Testis (tissue), 3 donors: Measurements from ENCODE around the gene DLL4. TPM values are rescaled to one million over a fixed set of nuclear protein-coding genes. Genes with fewer than 3 reads are reported as not detected.

Experiments
- DNase-seq: peaks from one replicate; pipeline ENCODE4 v3.0.0-alpha.2; 2019
- H3K27ac ChIP-seq, 2 donors: fragments of 200-600 bp; sonication (generic); one replicate each; pipeline ENCODE4 v1.5.1; 2019
- H3K27me3 ChIP-seq: fragments of 200-600 bp; sonication (generic); one replicate; pipeline ENCODE4 v1.5.1; 2019
- H3K36me3 ChIP-seq: fragments of 200-600 bp; sonication (generic); one replicate; pipeline ENCODE4 v1.5.1; 2017; ENCODE audit warnings: low read depth; ENCODE audit errors: missing control alignments
- H3K4me1 ChIP-seq: fragments of 200-600 bp; sonication (generic); one replicate; pipeline ENCODE4 v1.5.1; 2019
- H3K4me3 ChIP-seq, 2 donors: fragments of 200-600 bp; sonication (generic); one replicate each; pipeline ENCODE4 v1.5.1; 2017 to 2019
- H3K9me3 ChIP-seq: fragments of 200-600 bp; sonication (generic); one replicate; pipeline ENCODE4 v1.5.1; 2017
- CTCF ChIP-seq, 3 experiments: fragments of 450-650 bp in 2 of 3; fragments of 200-600 bp in 1 of 3; sonication (generic) in 1 of 3; IDR thresholded peaks; one replicate each; pipeline ENCODE4 v1.5.1; 2016 to 2019; ENCODE audit warnings: antibody characterized with exemption in 3 of 3, mild to moderate bottlenecking in 2 of 3, moderate library complexity in 1 of 3
- POLR2A ChIP-seq: fragments of 450-650 bp; IDR thresholded peaks from one replicate; pipeline ENCODE4 v1.6.1; 2017; ENCODE audit warnings: antibody characterized with exemption, mild to moderate bottlenecking, moderate library complexity
- WGBS, 2 donors: methylation state at CpG; one replicate each; pipeline ENCODE4 v1.1.5; 2018; 5-methylcytosine and 5-hydroxymethylcytosine counted together
- intact Hi-C: fragments of 100-400 bp; cut with DNase I; formaldehyde crosslinking; loops from one replicate; pipeline ENCODE4 v1.15.1; 2023; ENCODE audit warnings: low total_unique reads
- polyA plus RNA-seq: library from polyadenylated mRNA; stranded (reverse); fragments of 350-450 nt; fragmentation: Illumina TruSeq; extraction: RNeasy Lipid Tissue Mini Kit (QIAGEN cat#74804); gene quantifications from one replicate; pipeline ENCODE4 v1.2.3, GENCODE V29; 2014; ENCODE audit warnings: low read depth, low replicate concordance; ENCODE audit not compliant: insufficient read depth
- small RNA-seq, 2 donors: library from RNA; depleted of rRNA; stranded (forward); fragments of <200 nt; gene quantifications; one replicate each; pipeline ENCODE3, GENCODE V24; 2016
- total RNA-seq, 2 donors: library from RNA; depleted of rRNA; stranded (reverse); fragments of >200 nt; gene quantifications; one replicate each; pipeline ENCODE4 v1.2.3, GENCODE V29; 2016

The DLL4 gene
- total and polyA plus RNA-seq, 3 donors from 2014 or later: 2.0 to 3.9 (median 3.5) TPM

DNA sequence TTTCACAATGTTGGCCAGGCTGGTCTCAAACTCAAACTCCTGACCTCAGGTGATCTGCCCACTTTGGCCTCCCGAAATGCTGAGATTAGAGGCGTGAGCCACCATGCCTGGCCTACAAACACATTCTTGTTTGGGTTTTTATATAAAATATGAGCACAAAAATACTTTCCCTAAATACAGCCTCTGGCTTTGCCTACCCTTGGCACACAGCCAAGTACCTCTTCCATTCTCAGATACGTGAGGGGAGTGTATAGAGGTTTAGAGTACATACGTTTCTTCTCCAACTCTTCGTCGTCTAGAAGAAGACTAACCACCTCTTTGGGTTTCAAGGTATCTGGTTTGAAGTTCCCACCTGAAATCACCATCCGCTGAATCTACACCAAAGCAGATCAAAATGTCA, 57.7 kb downstream of the DLL4 start:
- Histone ChIP-seq H3K4me1 (no peaks in the 10 kb centered on the region), H3K4me3 (no peak overlapping the region), H3K36me3 (no peaks in the 10 kb centered on the region), H3K27me3 (no peaks in the 10 kb centered on the region), H3K27ac (no peak overlapping the region), H3K9me3 (no peaks in the 10 kb centered on the region)
- 87 to 92% methylated on average over 7 of the region's 7 CpGs for WGBS, 2 donors
- intact Hi-C loops: no loop called here
- TF ChIP-seq CTCF (IDR thresholded peaks at IDR 0.05): no peak
- no peak for TF ChIP-seq POLR2A
- no peak for DNase-seq

- H3K36me3 ChIP-seq: no peaks in the 10 kb centered on the region
- no peak for TF ChIP-seq CTCF (IDR thresholded peaks at IDR 0.05)
- no peak for TF ChIP-seq POLR2A
- H3K27ac ChIP-seq: no peak overlapping the region
- DNase-seq: no peak
- intact Hi-C loops: no loop called here
- H3K4me1 ChIP-seq: no peaks in the 10 kb centered on the region
- 87 to 90% methylated on average over 4 of the region's 4 CpGs for WGBS, 2 donors
- H3K4me3 ChIP-seq: no peak overlapping the region
- H3K9me3 ChIP-seq: no peaks in the 10 kb centered on the region
- no peaks in the 10 kb centered on the region for H3K27me3 ChIP-seq
These were observed 59.0 kb downstream of the DLL4 start for GRCh38 chr15:40988156-40988555.

Small RNAs within 50 kb of the gene (small RNA-seq; reads per million reads assigned to genes)
- gene ISCA1P4: 0 reads per million in 2 donors

Other genes with a start within 250 kb of the DLL4 start
- gene RAD51, start 234.2 kb upstream of the DLL4 start, total RNA-seq: 10 to 100 TPM; 13.8 to 16.9 TPM
- 76.1 TPM for gene RAD51, start 234.2 kb upstream of the DLL4 start, polyA plus RNA-seq
- gene RMDN3, start 174.1 kb upstream of the DLL4 start, total RNA-seq: 10 to 100 TPM; 31.5 to 33.1 TPM
- 37.3 TPM for gene RMDN3, start 174.1 kb upstream of the DLL4 start, polyA plus RNA-seq
- 10 to 100 TPM in 1 of 2 donors, 1 to 10 TPM in 1; 8.5 to 15.0 TPM for gene GCHFR, start 165.3 kb upstream of the DLL4 start, total RNA-seq
- 7.4 TPM for gene GCHFR, start 165.3 kb upstream of the DLL4 start, polyA plus RNA-seq
- gene C15orf62, start 159.4 kb upstream of the DLL4 start, total RNA-seq: under 1 TPM in 1 of 2 donors, not detected in 1; 0.24 TPM
- gene C15orf62, start 159.4 kb upstream of the DLL4 start, polyA plus RNA-seq: not detected
- 10 to 100 TPM; 22.4 to 38.2 TPM for gene ZFYVE19, start 122.3 kb upstream of the DLL4 start, total RNA-seq
- 26.3 TPM for gene ZFYVE19, start 122.3 kb upstream of the DLL4 start, polyA plus RNA-seq
- gene DNAJC17, start 121.9 kb upstream of the DLL4 start, total RNA-seq: 10 to 100 TPM; 11.1 to 21.6 TPM
- gene DNAJC17, start 121.9 kb upstream of the DLL4 start, polyA plus RNA-seq: 22.6 TPM
- gene PPP1R14D, start 100.6 kb upstream of the DLL4 start, total RNA-seq: under 1 TPM; 0.43 to 0.55 TPM
- gene PPP1R14D, start 100.6 kb upstream of the DLL4 start, polyA plus RNA-seq: not detected
- 10 to 100 TPM in 1 of 2 donors, 1 to 10 TPM in 1; 9.5 to 10.5 TPM for gene SPINT1, start 85.3 kb upstream of the DLL4 start, total RNA-seq
- 7.2 TPM for gene SPINT1, start 85.3 kb upstream of the DLL4 start, polyA plus RNA-seq
- under 1 TPM; 0.24 to 0.50 TPM for gene RHOV, start 55.1 kb upstream of the DLL4 start, total RNA-seq
- 0.91 TPM for gene RHOV, start 55.1 kb upstream of the DLL4 start, polyA plus RNA-seq
- 10 to 100 TPM; 25.5 to 33.4 TPM for gene VPS18, start 34.9 kb upstream of the DLL4 start, total RNA-seq
- gene VPS18, start 34.9 kb upstream of the DLL4 start, polyA plus RNA-seq: 16.3 TPM
- gene CHAC1, start 24.1 kb downstream of the DLL4 start, total RNA-seq: 1 to 10 TPM; 2.5 to 5.9 TPM
- gene CHAC1, start 24.1 kb downstream of the DLL4 start, polyA plus RNA-seq: 1.8 TPM
- gene INO80, start 186.9 kb downstream of the DLL4 start, total RNA-seq: 10 to 100 TPM; 43.5 to 44.2 TPM
- gene INO80, start 186.9 kb downstream of the DLL4 start, polyA plus RNA-seq: 21.2 TPM